NCI-H1436 (cell line): ENCODE data around the gene MXRA8.

Source experiments
- DNase-seq: peaks from one replicate; lab custom pipeline; 2025; lab: John Stamatoyannopoulos, UW

The MXRA8 gene

GRCh38 chr1:1306661-1307260, 51.6 kb downstream of the MXRA8 start:
- DNase-seq, result no peak

DNA sequence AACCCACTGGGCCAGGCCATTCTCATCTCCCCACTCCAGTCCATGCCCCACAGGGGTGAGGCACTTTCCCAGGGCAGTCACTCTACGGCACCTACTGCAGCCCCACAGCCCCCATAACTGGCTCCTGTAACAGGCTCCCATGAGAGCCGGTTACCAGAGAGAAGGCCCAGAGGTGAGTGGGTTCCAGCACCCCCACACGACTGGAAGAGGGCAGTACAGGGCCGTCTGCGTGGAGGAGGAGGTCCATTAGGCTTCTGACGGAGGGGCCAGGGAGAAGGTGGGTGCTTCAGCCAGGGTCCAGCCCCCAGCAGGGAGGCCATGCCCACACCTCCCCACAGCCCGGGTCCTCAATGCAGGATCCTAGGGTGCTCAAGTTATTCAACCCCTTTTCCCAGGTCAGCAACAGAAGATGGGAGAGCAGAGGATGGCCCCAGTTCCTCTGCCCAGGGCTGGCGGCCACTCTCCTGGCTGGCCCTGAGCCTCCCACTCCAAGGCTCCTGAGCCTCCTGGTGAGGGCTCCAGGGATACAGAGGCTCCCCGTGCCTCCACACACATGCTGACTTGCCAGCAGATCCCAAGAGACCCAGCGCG, 52.2 kb downstream of the MXRA8 start:
- DNase-seq, result peak; percentile 26

DNA sequence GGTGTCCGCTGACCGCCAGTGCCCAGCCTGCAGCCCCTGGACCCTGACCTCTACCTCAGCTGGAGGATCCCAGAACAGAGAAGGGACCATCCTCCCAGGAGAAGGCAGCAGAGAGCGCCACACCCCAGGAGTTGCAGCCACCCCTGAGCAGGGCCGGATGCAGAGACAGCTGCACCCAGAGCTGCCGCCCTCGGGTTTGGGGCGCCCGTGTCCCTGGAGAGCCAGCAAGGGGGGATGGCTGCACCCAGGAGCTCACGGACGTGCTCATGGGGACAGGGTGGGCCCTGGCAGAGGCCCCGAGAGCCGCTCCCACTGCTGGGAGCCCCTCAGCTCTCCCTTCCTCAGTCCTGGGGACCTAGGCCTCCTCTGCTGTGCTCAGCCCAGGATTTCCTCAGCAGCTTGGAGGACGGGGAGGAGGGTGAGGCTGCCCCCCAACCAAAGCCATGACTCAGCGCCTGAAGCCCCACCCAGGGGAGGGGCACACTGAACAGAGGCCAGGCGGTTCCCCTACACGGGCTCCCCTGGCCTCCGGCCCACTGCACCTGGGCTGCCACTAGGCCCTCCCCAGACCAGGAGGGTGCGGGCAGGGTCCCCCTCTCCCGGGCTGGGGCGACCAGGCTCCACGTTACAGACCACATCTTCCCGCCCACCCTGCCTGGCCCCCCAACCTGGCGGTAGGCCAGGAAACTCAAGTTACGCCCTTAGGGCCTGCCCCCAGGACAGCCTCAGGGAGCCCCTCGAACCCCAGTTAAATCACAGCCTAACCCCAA, 52.9 kb downstream of the MXRA8 start:
- DNase-seq, result peak; percentile 51

DNA sequence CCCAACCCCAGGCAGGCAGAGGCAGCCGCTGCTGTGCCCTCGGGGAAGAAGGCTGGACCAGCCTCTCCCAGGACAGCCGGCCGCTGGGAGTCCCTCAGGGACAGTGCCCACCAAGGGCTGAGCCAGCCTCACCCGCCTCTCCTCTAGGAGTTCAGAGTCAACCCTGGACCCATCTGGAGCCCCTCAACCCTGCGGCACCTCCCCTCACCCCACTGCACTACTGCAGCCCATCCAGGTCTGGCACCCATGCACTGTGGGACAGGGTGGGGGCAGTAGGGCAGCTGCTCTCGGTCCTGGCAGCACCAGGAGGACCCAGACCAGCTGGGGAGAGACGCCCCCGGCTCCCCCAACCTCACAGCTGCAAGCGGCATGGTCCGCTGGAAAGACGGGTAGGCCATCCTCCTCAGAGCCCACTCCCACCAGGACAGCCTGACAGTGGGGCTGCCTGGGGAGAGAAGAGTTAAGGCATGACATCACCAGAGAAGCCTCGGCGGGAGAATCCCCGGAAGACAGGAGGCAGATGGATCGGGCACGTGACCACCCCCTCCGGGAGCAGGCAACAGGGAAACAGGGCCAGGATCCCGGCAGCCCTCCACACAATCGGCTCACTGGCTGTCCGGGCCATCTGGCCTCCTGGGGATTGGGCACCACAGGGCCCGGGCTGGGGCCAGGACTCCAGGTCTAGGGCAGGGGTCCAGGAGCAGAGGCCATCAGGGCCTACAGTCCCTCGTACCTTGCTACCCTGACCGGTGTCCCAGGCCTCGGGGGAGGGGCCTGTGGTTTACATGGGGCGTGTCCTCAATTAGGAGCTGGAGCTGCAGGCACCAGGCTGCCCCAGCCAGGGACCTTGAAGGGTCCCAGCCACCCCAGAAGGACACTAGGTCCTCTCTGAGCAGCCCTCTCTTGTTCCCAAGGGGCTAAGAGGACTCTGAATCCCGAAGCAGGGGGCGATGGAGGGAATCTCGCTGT, 53.7 kb downstream of the MXRA8 start:
- DNase-seq, result peak; percentile 63

DNA sequence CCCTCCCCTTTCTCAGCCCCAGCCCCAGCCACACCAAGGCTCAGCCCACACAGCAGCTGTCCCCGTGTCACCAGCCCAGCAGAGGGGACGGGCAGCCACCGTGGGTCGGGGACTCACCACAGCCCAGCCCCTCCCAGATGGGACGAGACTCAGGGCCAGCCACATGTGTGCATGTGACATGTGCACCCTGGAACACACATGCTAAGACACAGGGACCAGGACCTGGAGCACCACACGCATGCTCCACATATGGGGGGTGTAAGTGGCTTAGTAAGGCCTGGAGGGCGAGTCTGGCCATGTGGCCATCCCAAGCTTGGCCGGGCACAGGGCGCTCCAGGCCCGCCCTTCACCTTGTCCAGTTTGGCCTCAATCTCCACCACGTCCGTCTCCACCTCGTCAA, 54.6 kb downstream of the MXRA8 start:
- no peak for DNase-seq

- no peak for DNase-seq
Observed at GRCh38 chr1:1302951-1303509, 55.3 kb downstream of the MXRA8 start.
